ENCODE measurements around the gene EFNA5. TPM values are rescaled to one million over a fixed set of nuclear protein-coding genes. Genes with fewer than 3 reads are reported as not detected.
A peak's percentile ranks its signal among the peaks of the same experiment; 100 is the strongest.

EFNA5 gene
- polyA plus RNA-seq, 6 donors from 2014 or later = not detected

DNA sequence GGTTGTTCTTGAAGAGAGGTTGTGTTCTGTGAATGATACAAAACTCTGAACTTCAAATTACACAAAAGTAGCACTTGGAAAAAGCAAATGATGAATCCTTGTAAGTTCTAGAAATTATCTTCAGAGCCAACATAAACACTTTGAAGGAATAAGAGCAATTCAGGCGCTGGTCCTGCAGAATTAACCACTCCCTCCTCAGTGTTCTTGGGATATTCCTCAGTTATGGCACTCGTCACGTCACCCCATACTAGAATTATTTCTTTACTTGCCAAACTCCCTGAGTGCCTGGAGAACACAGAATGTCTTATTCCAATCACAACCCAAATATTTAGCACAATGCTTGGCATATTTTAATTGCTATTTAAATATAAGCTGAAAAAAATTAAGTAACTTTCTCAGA is 126.3 kb downstream of the EFNA5 start:
- Mint-ChIP-seq H3K27ac (no peak overlapping the region), H3K9me3 (no peaks in the 10 kb centered on the region), H3K36me3 (no peaks in the 10 kb centered on the region), H3K4me3 (no peak overlapping the region), H3K27me3 (no peaks in the 10 kb centered on the region), H3K4me1 (peaks cover 0 to 2% (median 0%) of the 10 kb centered on the region in 3 donors)
- DNase-seq (no peak), ATAC-seq (ENCODE audit: low read depth in 2 of 2) (no peak)

DNA sequence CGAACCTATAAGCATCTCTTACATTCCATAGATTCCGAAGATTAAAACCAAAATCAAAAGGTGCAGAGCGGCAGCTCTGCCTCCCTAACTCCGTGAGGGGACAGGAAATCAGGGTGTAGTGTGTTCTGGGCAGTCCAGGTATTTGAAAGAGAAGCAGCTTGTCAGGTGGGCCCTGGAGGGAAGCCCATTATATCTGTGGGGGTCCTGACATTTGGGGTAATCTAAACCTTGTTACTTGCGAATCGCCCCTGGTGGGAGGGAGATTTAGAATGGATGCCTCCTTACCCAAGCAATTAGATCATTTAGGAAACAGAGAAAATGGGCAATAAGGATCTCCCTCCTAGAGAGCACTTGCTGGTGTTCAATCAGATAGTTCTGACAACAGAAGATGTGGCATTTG is 126.9 kb downstream of the EFNA5 start:
- Mint-ChIP-seq H3K27ac (no peak overlapping the region), H3K4me1 (peaks cover 0 to 2% (median 0%) of the 10 kb centered on the region in 3 donors), H3K4me3 (no peak overlapping the region), H3K9me3 (no peaks in the 10 kb centered on the region), H3K36me3 (no peaks in the 10 kb centered on the region), H3K27me3 (no peaks in the 10 kb centered on the region)
- DNase-seq = no peak
- no peak for ATAC-seq (ENCODE audit: low read depth in 2 of 2)

DNA sequence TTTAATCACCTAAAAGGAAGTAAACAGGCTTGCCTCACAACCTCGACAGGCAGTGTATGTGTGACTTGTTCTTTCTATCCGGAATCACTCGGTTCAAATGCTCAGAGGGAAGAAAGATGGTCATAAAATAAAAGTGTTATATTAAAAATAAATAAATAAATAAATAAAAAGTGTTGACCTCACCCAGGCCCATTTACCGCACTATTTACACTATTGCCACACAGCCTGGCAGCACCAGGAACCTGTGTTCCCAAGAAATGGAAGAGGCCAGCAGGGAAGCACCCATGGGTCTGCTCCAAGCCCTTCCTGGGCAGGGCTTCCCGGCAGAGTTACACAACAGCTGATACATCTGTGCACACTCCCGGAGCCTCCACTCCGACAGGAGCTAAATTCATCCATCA is 127.9 kb downstream of the EFNA5 start:
- Mint-ChIP-seq H3K4me1 (peaks cover 0 to 2% (median 0%) of the 10 kb centered on the region in 3 donors), H3K9me3 (no peaks in the 10 kb centered on the region), H3K27me3 (no peaks in the 10 kb centered on the region), H3K27ac (no peak overlapping the region), H3K36me3 (no peaks in the 10 kb centered on the region), H3K4me3 (no peak overlapping the region)
- DNase-seq = no peak
- ATAC-seq (ENCODE audit: low read depth in 2 of 2) = no peak

DNA sequence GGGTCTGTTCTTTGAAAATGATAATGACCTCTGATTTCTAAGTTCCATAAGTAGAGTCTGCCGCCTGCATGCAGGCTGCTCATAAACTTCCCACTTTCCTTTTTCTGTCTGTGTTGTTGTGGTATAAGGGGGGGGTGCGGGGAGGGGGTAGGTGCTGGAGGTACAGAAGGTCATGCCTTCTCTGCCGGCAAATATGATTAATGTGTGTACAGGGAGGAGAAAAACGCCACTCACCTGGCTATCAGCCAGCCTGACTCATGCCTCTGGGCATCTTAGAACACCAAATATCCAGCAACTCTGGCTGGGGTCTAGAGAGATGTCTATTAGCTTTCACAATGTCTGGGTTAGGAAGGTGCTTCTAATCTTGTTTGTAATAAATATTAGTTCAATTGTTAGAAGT is 128.3 kb downstream of the EFNA5 start:
- Mint-ChIP-seq H3K27me3 (no peaks in the 10 kb centered on the region), H3K27ac (no peak overlapping the region), H3K9me3 (no peaks in the 10 kb centered on the region), H3K4me1 (peaks cover 0 to 2% (median 0%) of the 10 kb centered on the region in 3 donors), H3K36me3 (no peaks in the 10 kb centered on the region), H3K4me3 (no peak overlapping the region)
- ATAC-seq (ENCODE audit: low read depth in 2 of 2) (no peak), DNase-seq (no peak)

DNA sequence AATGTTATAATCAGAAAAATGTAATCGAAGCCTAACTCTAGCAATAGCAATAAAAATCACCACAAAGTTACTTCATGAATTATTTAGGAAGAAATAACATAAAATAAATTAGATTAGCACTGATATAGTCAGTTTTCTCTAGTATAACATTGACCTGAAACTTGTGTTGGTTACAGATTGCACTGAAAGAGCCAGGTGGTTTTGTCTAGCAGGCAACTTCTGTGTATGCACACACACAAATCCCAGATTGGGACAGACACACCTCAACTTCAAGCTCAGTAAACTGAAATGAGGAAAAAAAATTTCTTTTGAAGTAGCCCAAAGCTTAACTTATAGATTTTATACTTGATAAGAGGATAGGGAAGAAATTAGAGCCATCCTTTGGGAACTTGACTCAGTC is 129.3 kb downstream of the EFNA5 start:
- no peaks in the 10 kb centered on the region for H3K36me3 Mint-ChIP-seq
- DNase-seq = no peak
- H3K4me1 Mint-ChIP-seq = peaks cover 0 to 2% (median 0%) of the 10 kb centered on the region in 3 donors
- no peaks in the 10 kb centered on the region for H3K9me3 Mint-ChIP-seq
- no peak for ATAC-seq (ENCODE audit: low read depth in 2 of 2)
- H3K27ac Mint-ChIP-seq = no peak overlapping the region
- no peaks in the 10 kb centered on the region for H3K27me3 Mint-ChIP-seq
- H3K4me3 Mint-ChIP-seq = no peak overlapping the region

GRCh38 chr5:107539726-107540330 is 130.9 kb downstream of the EFNA5 start:
- Mint-ChIP-seq H3K27me3 (no peaks in the 10 kb centered on the region), H3K36me3 (no peaks in the 10 kb centered on the region), H3K4me1 (peaks cover 0 to 2% (median 0%) of the 10 kb centered on the region in 3 donors), H3K4me3 (no peak overlapping the region), H3K9me3 (no peaks in the 10 kb centered on the region), H3K27ac (no peak overlapping the region)
- ATAC-seq (ENCODE audit: low read depth in 2 of 2) = no peak
- DNase-seq = no peak

DNA sequence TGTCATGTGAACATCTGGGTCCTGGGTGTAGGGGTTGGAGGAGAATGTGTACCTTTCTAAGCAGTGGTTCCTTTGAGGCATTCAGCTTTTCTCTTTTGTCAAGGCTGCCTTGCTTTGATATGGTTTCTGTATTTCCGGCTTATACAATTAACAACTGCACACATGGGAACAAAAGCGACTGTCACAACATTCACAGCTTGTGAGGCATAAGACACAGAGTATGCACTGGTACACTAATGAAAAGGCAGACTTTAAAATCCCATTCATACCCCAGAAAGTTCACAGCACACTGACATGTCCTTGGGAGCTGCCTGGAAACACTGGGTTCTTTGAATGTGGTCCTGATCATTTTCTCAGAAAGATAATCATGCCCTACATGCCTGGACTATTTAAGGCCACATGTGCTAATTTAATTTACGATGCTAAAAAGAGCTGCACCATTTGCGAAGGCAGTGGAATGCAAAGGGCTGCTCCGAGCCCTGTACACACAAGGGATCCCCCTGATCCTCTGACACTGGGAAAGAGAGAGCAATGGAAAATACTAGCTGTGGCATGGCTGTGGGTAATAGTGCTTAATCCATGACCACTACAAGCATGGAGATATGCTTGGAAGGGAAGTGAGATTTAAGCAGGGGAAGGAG is 131.8 kb downstream of the EFNA5 start:
- Mint-ChIP-seq H3K27me3 (peaks cover 0 to 3% (median 0%) of the 10 kb centered on the region in 3 donors), H3K9me3 (no peaks in the 10 kb centered on the region), H3K27ac (no peak overlapping the region), H3K4me1 (peaks cover 0 to 2% (median 0%) of the 10 kb centered on the region in 3 donors), H3K4me3 (no peak overlapping the region), H3K36me3 (no peaks in the 10 kb centered on the region)
- DNase-seq = no peak
- ATAC-seq (ENCODE audit: low read depth in 2 of 2) = no peak

DNA sequence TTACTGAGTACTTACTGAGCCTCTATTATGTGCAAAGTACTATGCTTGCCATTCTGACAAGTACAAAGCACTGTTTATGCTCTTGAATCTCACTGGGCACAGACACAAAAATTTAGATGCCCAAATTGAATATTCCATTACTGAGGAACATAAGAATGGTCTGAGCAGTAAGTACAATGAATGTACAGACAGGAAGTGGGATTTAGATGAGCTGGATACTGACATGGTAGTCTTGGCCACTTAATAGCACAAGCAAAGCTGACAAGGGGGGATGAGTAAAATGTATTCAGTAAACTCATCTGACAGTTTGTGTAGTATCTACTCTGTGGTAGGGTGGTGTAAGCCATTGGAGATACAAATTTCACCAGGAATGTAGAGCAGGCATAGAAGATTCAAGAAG is 132.4 kb downstream of the EFNA5 start:
- Mint-ChIP-seq H3K4me3 (no peak overlapping the region), H3K27ac (no peak overlapping the region), H3K4me1 (peaks cover 0 to 2% (median 0%) of the 10 kb centered on the region in 3 donors), H3K27me3 (peaks cover 0 to 7% (median 0%) of the 10 kb centered on the region in 3 donors), H3K36me3 (no peaks in the 10 kb centered on the region), H3K9me3 (no peaks in the 10 kb centered on the region)
- DNase-seq (no peak), ATAC-seq (ENCODE audit: low read depth in 2 of 2) (no peak)

DNA sequence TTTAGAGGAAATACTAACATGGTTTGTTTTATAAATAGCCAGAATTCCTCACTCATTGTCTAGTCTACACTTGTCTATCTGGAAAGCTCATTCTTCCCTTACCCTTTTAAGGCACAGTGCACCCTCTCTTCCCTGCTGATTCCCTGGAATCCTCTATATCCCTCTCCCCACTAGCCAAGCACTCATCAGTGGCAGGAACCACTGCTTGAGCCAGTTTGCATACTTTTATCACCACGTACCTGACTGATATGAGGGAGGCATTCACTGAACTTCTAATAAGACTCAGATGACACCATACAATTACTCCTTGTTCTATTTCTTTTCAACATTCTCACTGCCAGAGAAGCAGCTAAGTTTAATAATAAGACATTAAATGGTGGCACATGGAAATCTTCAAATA is 134.9 kb downstream of the EFNA5 start:
- ATAC-seq (ENCODE audit: low read depth in 2 of 2) (no peak), DNase-seq (no peak)
- Mint-ChIP-seq H3K4me1 (no peaks in the 10 kb centered on the region), H3K36me3 (no peaks in the 10 kb centered on the region), H3K9me3 (no peaks in the 10 kb centered on the region), H3K4me3 (no peak overlapping the region), H3K27me3 (peaks cover 0 to 7% (median 0%) of the 10 kb centered on the region in 3 donors), H3K27ac (no peak overlapping the region)

GRCh38 chr5:107533910-107534876 is 136.5 kb downstream of the EFNA5 start:
- Mint-ChIP-seq H3K27ac (no peak overlapping the region), H3K27me3 (peaks cover 0 to 7% (median 0%) of the 10 kb centered on the region in 3 donors), H3K4me1 (no peaks in the 10 kb centered on the region), H3K36me3 (no peaks in the 10 kb centered on the region), H3K9me3 (peaks cover 0 to 4% (median 0%) of the 10 kb centered on the region in 7 donors), H3K4me3 (no peak overlapping the region)
- ATAC-seq (ENCODE audit: low read depth in 2 of 2) (no peak), DNase-seq (no peak)

GRCh38 chr5:107532916-107533315 is 137.8 kb downstream of the EFNA5 start:
- ATAC-seq (ENCODE audit: low read depth in 2 of 2) = no peak
- no peak for DNase-seq
- Mint-ChIP-seq H3K4me3 (no peak overlapping the region), H3K27me3 (peaks cover 0 to 7% (median 0%) of the 10 kb centered on the region in 3 donors), H3K36me3 (no peaks in the 10 kb centered on the region), H3K4me1 (no peaks in the 10 kb centered on the region), H3K9me3 (peaks cover 0 to 4% (median 0%) of the 10 kb centered on the region in 7 donors), H3K27ac (no peak overlapping the region)

DNA sequence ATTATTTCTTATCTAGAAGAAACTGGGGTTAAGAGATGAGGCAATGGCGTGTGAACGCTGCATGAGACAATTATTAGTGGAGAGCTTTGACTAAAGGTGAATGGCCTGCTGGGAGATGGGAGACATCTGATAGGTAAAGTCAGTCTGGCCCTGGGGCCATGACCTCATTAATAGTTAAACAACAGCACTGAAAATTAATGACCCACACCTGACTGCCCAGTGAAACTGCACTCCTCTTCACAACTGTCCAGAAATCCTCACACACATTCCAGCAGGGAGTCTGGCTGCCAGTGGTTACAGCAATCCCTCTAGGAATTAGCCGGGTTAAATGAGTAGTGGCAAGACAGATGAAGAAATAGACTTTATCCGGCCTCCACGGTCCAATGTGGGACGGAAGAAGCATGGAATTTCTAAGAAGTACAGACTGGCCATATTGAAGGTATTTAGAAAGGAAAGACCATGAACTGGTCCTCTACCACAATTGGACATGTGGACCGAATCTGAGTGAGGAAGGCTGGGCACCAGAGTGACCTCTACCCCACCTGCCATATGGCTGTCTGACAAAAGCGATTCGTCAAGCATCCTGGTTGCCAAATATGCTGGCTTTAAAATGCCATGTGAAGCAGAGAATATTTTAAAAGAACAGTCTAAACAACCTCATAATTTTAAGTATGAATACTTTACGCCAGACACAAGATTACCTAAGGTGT is 138.4 kb downstream of the EFNA5 start:
- Mint-ChIP-seq H3K4me1 (no peaks in the 10 kb centered on the region), H3K36me3 (no peaks in the 10 kb centered on the region), H3K4me3 (no peak overlapping the region), H3K27me3 (peaks cover 0 to 7% (median 0%) of the 10 kb centered on the region in 3 donors), H3K27ac (no peak overlapping the region), H3K9me3 (peaks cover 0 to 4% (median 0%) of the 10 kb centered on the region in 7 donors)
- ATAC-seq (ENCODE audit: low read depth in 2 of 2) (no peak), DNase-seq (no peak)

GRCh38 chr5:107531308-107531707 is 139.4 kb downstream of the EFNA5 start:
- Mint-ChIP-seq H3K36me3 (no peaks in the 10 kb centered on the region), H3K27me3 (peaks cover 0 to 7% (median 0%) of the 10 kb centered on the region in 3 donors), H3K4me3 (no peak overlapping the region), H3K27ac (peak overlapping the region in 1 of 6 donors; percentile 25), H3K9me3 (peaks cover 0 to 4% (median 0%) of the 10 kb centered on the region in 7 donors), H3K4me1 (no peaks in the 10 kb centered on the region)
- ATAC-seq (ENCODE audit: low read depth in 2 of 2) = no peak
- no peak for DNase-seq

Measured in naive B cell (primary cell).